ELF-1 (cell line): ENCODE results near the gene HYAL4.
A peak's percentile ranks its signal among the peaks of the same experiment; 100 is the strongest.
"Not testable (repeated sequence)": the region's sequence is repeated elsewhere in the genome, so short reads cannot be mapped to it uniquely, and the experiment has no call there.

Source experiments
- DNase-seq: peaks from one replicate; pipeline ENCODE4 v3.0.0-alpha.2; 2016; ENCODE audit warnings: low read depth, low spot score

The HYAL4 gene

GRCh38 chr7:123846217-123846891 lies 1.4 kb downstream of the HYAL4 start:
- DNase-seq: peak; percentile 51

GRCh38 chr7:123847868-123848267 lies 2.9 kb downstream of the HYAL4 start:
- no peak for DNase-seq

GRCh38 chr7:123849855-123850254 lies 4.9 kb downstream of the HYAL4 start:
- no peak for DNase-seq

- DNase-seq: not testable (repeated sequence)
Observed at GRCh38 chr7:123851404-123851803, 6.4 kb downstream of the HYAL4 start.

- not testable (repeated sequence) for DNase-seq
Observed at GRCh38 chr7:123854291-123854690, 9.3 kb downstream of the HYAL4 start.

- DNase-seq: not testable (repeated sequence)
Observed at GRCh38 chr7:123856428-123856827, 11.5 kb downstream of the HYAL4 start.

- DNase-seq: no peak
Observed at GRCh38 chr7:123860848-123861247, 15.9 kb downstream of the HYAL4 start.

GRCh38 chr7:123862775-123863174 lies 17.8 kb downstream of the HYAL4 start:
- no peak for DNase-seq

GRCh38 chr7:123863461-123863860 lies 18.5 kb downstream of the HYAL4 start:
- DNase-seq: no peak

- DNase-seq: no peak
Observed at GRCh38 chr7:123864012-123864411, 19.0 kb downstream of the HYAL4 start.

- no peak for DNase-seq
Observed at GRCh38 chr7:123864436-123864835, 19.5 kb downstream of the HYAL4 start.

- no peak for DNase-seq
Observed at GRCh38 chr7:123864966-123865365, 20.0 kb downstream of the HYAL4 start.

- DNase-seq: peak; percentile 35
Observed at GRCh38 chr7:123865517-123866117, 20.6 kb downstream of the HYAL4 start.

GRCh38 chr7:123867225-123867624 lies 22.3 kb downstream of the HYAL4 start:
- DNase-seq: no peak

- peak; percentile 18 for DNase-seq
Observed at GRCh38 chr7:123871998-123872867, 27.3 kb downstream of the HYAL4 start.

- no peak for DNase-seq
Observed at GRCh38 chr7:123872908-123873307, 27.9 kb downstream of the HYAL4 start.

GRCh38 chr7:123876557-123877256 lies 31.7 kb downstream of the HYAL4 start:
- DNase-seq: no peak

- no peak for DNase-seq
Observed at GRCh38 chr7:123879628-123880027, 34.7 kb downstream of the HYAL4 start.

- no peak for DNase-seq
Observed at GRCh38 chr7:123881300-123881699, 36.3 kb downstream of the HYAL4 start.

- DNase-seq: no peak
Observed at GRCh38 chr7:123883154-123883553, 38.2 kb downstream of the HYAL4 start.

GRCh38 chr7:123888192-123888591 lies 43.2 kb downstream of the HYAL4 start:
- DNase-seq: no peak

GRCh38 chr7:123894753-123895152 lies 49.8 kb downstream of the HYAL4 start:
- DNase-seq: not testable (repeated sequence)
